A549 (cell line): ENCODE measurements around the gene FXR2. TPM values are rescaled to one million over a fixed set of nuclear protein-coding genes. Genes with fewer than 3 reads are reported as not detected.

Experiments
- ATAC-seq, 2 experiments: fragments of 200-7000 bp in 1 of 2; fragments of >200 bp in 1 of 2; cut with Nextera tagmentation in 1 of 2; cut with Tn5 transposase in 1 of 2; 3 replicates each; pipeline versions ENCODE4 v1.8.0 to v1.9.1; 2018 to 2020; ENCODE audit warnings: mild to moderate bottlenecking in 1 of 2, moderate library complexity in 1 of 2
- CTCF ChIA-PET: fragments of 300-600 bp; sonication (Branson Sonifier 250); formaldehyde crosslinking; extraction: SDS; loops from one replicate; lab custom pipeline; 2021; ENCODE audit warnings: antibody characterized with exemption, inconsistent platforms; lab: Yijun Ruan, JAX
- POLR2A ChIA-PET: fragments of 350-600 bp; formaldehyde crosslinking; extraction: SDS; loops from one replicate; lab custom pipeline; 2021; ENCODE audit warnings: antibody characterized with exemption, inconsistent platforms; lab: Yijun Ruan, JAX
- DNase-seq, 2 experiments: peaks; one replicate each; pipeline versions ENCODE4 v3.0.0 to v3.0.0-alpha.2; 2011 to 2016; ENCODE audit warnings: low read depth in 1 of 2, low spot score in 1 of 2
- FAIRE-seq: peaks from 2 replicates; lab custom pipeline; 2011; peaks lifted over from hg19 to GRCh38; lab: Jason Lieb, UNC
- H3K27ac ChIP-seq, 2 experiments: fragments of >200 bp; sonication (Bioruptor Twin); formaldehyde crosslinking; 3 replicates each; pipeline ENCODE4 v1.5.1; 2016 to 2017
- H3K4me1 ChIP-seq: fragments of >200 bp; sonication (Bioruptor Twin); formaldehyde crosslinking; 3 replicates; pipeline ENCODE4 v1.6.1; 2016
- H3K4me2 ChIP-seq: fragments of >200 bp; sonication (Bioruptor Twin); formaldehyde crosslinking; 3 replicates; pipeline ENCODE4 v1.6.1; 2016
- H3K4me3 ChIP-seq: fragments of >200 bp; sonication (Bioruptor Twin); formaldehyde crosslinking; 3 replicates; pipeline ENCODE4 v1.5.1; 2016
- H3K9me3 ChIP-seq: fragments of >200 bp; sonication (Bioruptor Twin); formaldehyde crosslinking; 3 replicates; pipeline ENCODE4 v1.6.1; 2016
- ATOH8 ChIP-seq: fragments of 250-450 bp; sonication (Bioruptor Pico); IDR thresholded peaks from 2 replicates; pipeline ENCODE4 v1.5.0; 2020; ENCODE audit warnings: low read depth, mild to moderate bottlenecking, moderate library complexity
- BCL3 ChIP-seq: fragments of >200 bp; sonication (Bioruptor Twin); formaldehyde crosslinking; IDR thresholded peaks from 3 replicates; pipeline ENCODE4 v1.6.1; 2016
- BHLHE40 ChIP-seq: IDR thresholded peaks from 2 replicates; pipeline ENCODE4 v1.6.1; 2012; ENCODE audit warnings: low read depth, low read length, inconsistent platforms
- CEBPB ChIP-seq, 2 experiments: fragments of >200 bp in 1 of 2; sonication (Bioruptor Twin) in 1 of 2; formaldehyde crosslinking in 1 of 2; IDR thresholded peaks; 2 replicates each; pipeline ENCODE4 v1.6.1; 2012 to 2016
- E2F6 ChIP-seq: IDR thresholded peaks from 2 replicates; pipeline ENCODE4 v1.6.1; 2012; ENCODE audit warnings: low read depth, borderline replicate concordance
- EHF ChIP-seq: fragments of 250-450 bp; sonication (Bioruptor Pico); IDR thresholded peaks from 2 replicates; pipeline ENCODE4 v1.5.0; 2020; ENCODE audit warnings: mild to moderate bottlenecking
- ELK1 ChIP-seq: fragments of 150-350 bp; IDR thresholded peaks from 2 replicates; pipeline ENCODE4 v1.6.1; 2014; ENCODE audit warnings: low read depth, mild to moderate bottlenecking, low read length
- EP300 ChIP-seq, 2 experiments: fragments of >200 bp; sonication (Bioruptor Twin); formaldehyde crosslinking; IDR thresholded peaks; 2 replicates in 1 of 2; 3 replicates in 1 of 2; pipeline ENCODE4 v1.6.1; 2016 to 2017
- FOSB ChIP-seq: fragments of 250-450 bp; sonication (Bioruptor Pico); IDR thresholded peaks from 2 replicates; pipeline ENCODE4 v1.5.0; 2020; ENCODE audit warnings: mild to moderate bottlenecking, moderate library complexity
- GATA3 ChIP-seq: IDR thresholded peaks from 2 replicates; pipeline ENCODE4 v1.6.1; 2012; ENCODE audit warnings: borderline replicate concordance
- HDAC2 ChIP-seq: fragments of 200-600 bp; sonication (generic); IDR thresholded peaks from 2 replicates; pipeline ENCODE4 v1.6.1; 2016
- JUN ChIP-seq, 2 experiments: fragments of >200 bp; sonication (Bioruptor Twin); formaldehyde crosslinking; IDR thresholded peaks; 2 replicates in 1 of 2; 3 replicates in 1 of 2; pipeline ENCODE4 v1.6.1; 2016 to 2017
- JUNB ChIP-seq: fragments of >200 bp; sonication (Bioruptor Twin); formaldehyde crosslinking; IDR thresholded peaks from 2 replicates; pipeline ENCODE4 v1.6.1; 2016
- KDM5A ChIP-seq: fragments of 200-600 bp; sonication (generic); IDR thresholded peaks from 2 replicates; pipeline ENCODE4 v1.6.1; 2016; ENCODE audit warnings: antibody characterized with exemption, mild to moderate bottlenecking
- MAFK ChIP-seq: fragments of 450-650 bp; IDR thresholded peaks from 2 replicates; pipeline ENCODE4 v1.6.1; 2014; ENCODE audit not compliant: partially characterized antibody
- MAX ChIP-seq: IDR thresholded peaks from 2 replicates; pipeline ENCODE4 v1.6.1; 2012
- MAZ ChIP-seq: fragments of 150-350 bp; IDR thresholded peaks from 2 replicates; pipeline ENCODE4 v1.6.1; 2014; ENCODE audit warnings: antibody characterized with exemption, low read depth, low read length, borderline replicate concordance
- MYC ChIP-seq: IDR thresholded peaks from 2 replicates; pipeline ENCODE4 v1.6.1; 2012; ENCODE audit warnings: mild to moderate bottlenecking, inconsistent platforms, low read length, improper control_type of control experiment, borderline replicate concordance
- NFE2L2 ChIP-seq: fragments of 150-350 bp; conservative IDR thresholded peaks from 2 replicates; pipeline ENCODE4 v1.6.1; 2014; ENCODE audit warnings: low read length
- NPAS2 ChIP-seq: fragments of 250-450 bp; sonication (Bioruptor Pico); IDR thresholded peaks from 2 replicates; pipeline ENCODE4 v1.8.0; 2022; ENCODE audit warnings: mild to moderate bottlenecking, moderate library complexity, borderline replicate concordance
- PHF8 ChIP-seq: fragments of 200-600 bp; sonication (generic); IDR thresholded peaks from 2 replicates; pipeline ENCODE4 v1.6.1; 2016; ENCODE audit warnings: low read depth, mild to moderate bottlenecking, antibody characterized with exemption, moderate library complexity, borderline replicate concordance
- POLR2A ChIP-seq: IDR thresholded peaks from 2 replicates; pipeline ENCODE4 v1.6.1; 2012; ENCODE audit warnings: mild to moderate bottlenecking, low read length
- RCOR1 ChIP-seq: fragments of 150-350 bp; IDR thresholded peaks from 2 replicates; pipeline ENCODE4 v1.6.1; 2014; ENCODE audit warnings: antibody characterized with exemption, low read length, low read depth
- RFX5 ChIP-seq: fragments of 450-650 bp; IDR thresholded peaks from 2 replicates; pipeline ENCODE4 v1.7.1; 2014; ENCODE audit warnings: antibody characterized with exemption, mild to moderate bottlenecking, moderate library complexity
- SREBF2 ChIP-seq: fragments of 450-650 bp; IDR thresholded peaks from 2 replicates; pipeline ENCODE4 v1.6.1; 2014; ENCODE audit warnings: mild to moderate bottlenecking, moderate library complexity
- TP53 ChIP-seq: fragments of 250-450 bp; sonication (Bioruptor Pico); IDR thresholded peaks from 2 replicates; pipeline ENCODE4 v1.5.0; 2021; ENCODE audit warnings: mild to moderate bottlenecking, moderate library complexity
- ZFP36 ChIP-seq: fragments of 450-650 bp; IDR thresholded peaks from 2 replicates; pipeline ENCODE4 v1.6.1; 2014; ENCODE audit warnings: borderline replicate concordance; ENCODE audit not compliant: partially characterized antibody
- ZSCAN20 ChIP-seq: fragments of 250-450 bp; sonication (Bioruptor Pico); IDR thresholded peaks from 2 replicates; pipeline ENCODE4 v1.8.0; 2022; ENCODE audit warnings: mild to moderate bottlenecking, moderate library complexity
- WGBS: methylation state at CpG from one replicate; pipeline ENCODE4 v1.1.6; 2017; ENCODE audit errors: missing lambda C conversion rate; 5-methylcytosine and 5-hydroxymethylcytosine counted together
- polyA plus RNA-seq, 4 experiments: library from polyadenylated mRNA; depleted of rRNA in 3 of 4; stranded (reverse); fragments of >200 nt; fragmentation: RNase III in 1 of 4; extraction: RNeasy Plus Mini Kit Qiagen cat#74134 plus additional on column Dnase treatment in 1 of 4; gene quantifications; 2 replicates in 3 of 4; 3 replicates in 1 of 4; pipeline ENCODE4 v1.2.3, GENCODE V29; 2011 to 2017

FXR2 gene
- polyA plus RNA-seq, 2 of the 4 experiments (the other 2 are of a cell fraction) = 40.7 to 45.2 TPM

GRCh38 chr17:7654832-7655540, 40.3 kb upstream of the FXR2 start:
- Histone ChIP-seq H3K4me1 (peaks cover 16% of the 10 kb centered on the region; the same call in 1 of the 3 replicates), H3K9me3 (no peaks in the 10 kb centered on the region), H3K4me3 (no peak overlapping the region), H3K27ac (no peak overlapping the region), H3K4me2 (no peak overlapping the region)
- CTCF ChIA-PET = interaction anchor here (0.6 to 7.0 kb wide), 13 partner anchors 8 to 299 kb away, joined by 3 to 66 read pairs (median 4); partner anchors contain the start of genes FXR2, SOX15, TP53 and WRAP53
- TF ChIP-seq EP300 (IDR thresholded peaks at IDR 0.05) = no peak
- no peak for TF ChIP-seq CEBPB (IDR thresholded peaks at IDR 0.05)
- no peak for TF ChIP-seq RFX5
- TF ChIP-seq POLR2A = no peak
- no peak for TF ChIP-seq HDAC2
- no peak for TF ChIP-seq TP53 (CRISPR knock-in tag)
- TF ChIP-seq JUNB = no peak
- no peak for TF ChIP-seq ZFP36
- TF ChIP-seq PHF8 = no peak
- no peak for TF ChIP-seq BCL3
- no peak for TF ChIP-seq NPAS2 (CRISPR knock-in tag)
- no peak for TF ChIP-seq MYC
- TF ChIP-seq KDM5A = no peak
- TF ChIP-seq EHF (CRISPR knock-in tag) = no peak
- no peak for TF ChIP-seq ELK1
- no peak for TF ChIP-seq SREBF2
- TF ChIP-seq MAX = no peak
- TF ChIP-seq E2F6 = no peak
- no peak for TF ChIP-seq NFE2L2
- no peak for TF ChIP-seq ATOH8
- DNase-seq (no peak), FAIRE-seq (no peak), ATAC-seq (no peak)
- POLR2A ChIA-PET = no interaction called here
- WGBS = 70% methylated on average over 16 of the region's 16 CpGs

- DNase-seq (no peak), ATAC-seq (0 out of 6 replicates have a peak, but pooled peaks of 1 of the 2 experiments have one; percentile 3), FAIRE-seq (no peak)
- ChIA-PET CTCF (interaction anchor here (0.6 to 8.0 kb wide), 8 partner anchors 11 to 389 kb away, joined by 3 to 80 read pairs (median 4); partner anchors contain the start of gene SAT2), POLR2A (interaction anchor here (0.5 to 2.5 kb wide), 2 partner anchors 25 to 33 kb away, joined by 3 to 13 read pairs; partner anchors contain the start of gene SAT2)
- WGBS = 75% methylated on average over 12 of the region's 12 CpGs
- H3K27ac ChIP-seq = no peak overlapping the region
- H3K4me1 ChIP-seq = peaks cover 16% of the 10 kb centered on the region; the same call in 1 of the 3 replicates
- no peak overlapping the region for H3K4me2 ChIP-seq
- no peak overlapping the region for H3K4me3 ChIP-seq
- no peaks in the 10 kb centered on the region for H3K9me3 ChIP-seq
- TF ChIP-seq MAFK (no peak), ZSCAN20 (no peak), FOSB (no peak), BHLHE40 (no peak), TP53 (CRISPR knock-in tag) (no peak), MAZ (no peak), SREBF2 (no peak), JUN (IDR thresholded peaks at IDR 0.05) (no peak), RCOR1 (no peak), GATA3 (no peak)
These were observed 38.0 kb upstream of the FXR2 start for GRCh38 chr17:7652388-7653356.
